SH-SY5Y (cell line): ENCODE data around the gene SPANXN2.
"Not testable (repeated sequence)": the region's sequence is repeated elsewhere in the genome, so short reads cannot be mapped to it uniquely, and the experiment has no call there.

Experiments
- GATA2 ChIP-seq: IDR thresholded peaks from 2 replicates; pipeline ENCODE4 v1.6.1; 2011; ENCODE audit warnings: mild to moderate bottlenecking, low read depth, low read length
- GATA3 ChIP-seq: IDR thresholded peaks from 2 replicates; pipeline ENCODE4 v1.6.1; 2011; ENCODE audit warnings: low read depth, mild to moderate bottlenecking, low read length, moderate library complexity

DNA sequence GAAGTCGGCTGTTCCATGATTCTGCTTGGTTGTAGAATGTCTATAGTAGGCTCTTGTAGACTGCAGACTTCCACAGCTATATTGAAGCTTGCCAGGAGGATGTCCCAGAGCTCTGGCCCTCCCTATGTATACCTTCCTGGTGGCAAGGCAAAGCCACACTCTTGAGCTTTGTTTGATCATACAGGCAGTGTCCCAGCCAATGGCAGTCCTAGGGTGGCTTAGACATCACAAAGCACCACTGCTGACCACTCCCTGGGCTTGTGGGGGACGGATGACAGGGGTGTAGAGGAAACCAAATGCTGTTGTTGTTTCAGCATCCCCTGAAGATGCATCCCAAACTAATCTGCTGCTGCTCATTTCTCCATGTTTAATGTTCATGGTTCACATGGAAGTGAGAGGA lies at the start of gene SPANXN2:
- not testable (repeated sequence) for TF ChIP-seq GATA2, GATA3
